GM20431 (cell line): ENCODE data around the gene CCNY.
"Not testable (repeated sequence)": the region's sequence is repeated elsewhere in the genome, so short reads cannot be mapped to it uniquely, and the experiment has no call there.

Experiments
- in situ Hi-C: fragments of 300-500 bp; cut with MseI, MboI; formaldehyde crosslinking; loops from one replicate; pipeline ENCODE4 v1.15.0; 2020; ENCODE audit warnings: low sequenced_read_pairs; ENCODE audit not compliant: unreplicated experiment

The CCNY gene

DNA sequence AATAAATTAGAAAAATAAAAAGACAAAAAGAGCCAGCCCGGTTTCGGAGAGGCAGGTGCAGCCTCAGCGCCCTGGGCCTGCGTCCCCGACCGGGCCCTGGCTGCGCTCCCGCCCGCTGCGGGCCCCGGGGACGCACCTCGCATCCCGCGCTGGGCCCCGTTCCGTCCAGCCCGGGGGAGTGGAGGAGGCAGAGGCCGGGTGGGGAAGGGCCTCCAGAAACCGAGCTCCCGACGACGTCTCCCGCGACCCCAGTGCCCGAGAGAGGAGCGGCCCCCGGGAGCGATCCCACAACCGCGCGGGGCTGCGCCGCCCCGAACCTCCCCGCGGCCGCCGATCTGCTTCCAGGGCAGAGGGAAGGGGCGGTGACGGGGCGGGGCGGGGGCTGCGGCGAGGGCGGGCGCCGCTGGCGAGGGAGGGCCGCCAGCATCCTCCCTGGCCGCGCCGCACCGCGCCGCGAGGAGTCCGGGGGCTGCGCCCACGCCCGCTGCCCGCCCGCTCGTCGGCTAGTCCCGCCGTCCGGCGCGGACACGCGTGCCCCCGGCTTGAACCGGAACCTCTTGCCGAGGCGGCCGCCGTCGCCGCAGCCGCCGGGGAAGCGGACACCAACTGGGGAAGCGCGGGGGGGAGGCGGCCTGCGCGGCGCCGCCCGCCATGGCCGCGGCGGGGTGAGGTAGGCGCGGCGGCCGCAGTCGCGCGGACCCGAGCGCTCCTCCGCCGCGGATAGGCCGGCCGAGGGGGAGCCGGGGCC is at the start of gene CCNY:
Gene CCNY, plus strand, starts transcription at position 426 of the 748 bp plus-strand sequence. CDS start 545 bp downstream, outside the sequence.
- in situ Hi-C loops: no loop called here

DNA sequence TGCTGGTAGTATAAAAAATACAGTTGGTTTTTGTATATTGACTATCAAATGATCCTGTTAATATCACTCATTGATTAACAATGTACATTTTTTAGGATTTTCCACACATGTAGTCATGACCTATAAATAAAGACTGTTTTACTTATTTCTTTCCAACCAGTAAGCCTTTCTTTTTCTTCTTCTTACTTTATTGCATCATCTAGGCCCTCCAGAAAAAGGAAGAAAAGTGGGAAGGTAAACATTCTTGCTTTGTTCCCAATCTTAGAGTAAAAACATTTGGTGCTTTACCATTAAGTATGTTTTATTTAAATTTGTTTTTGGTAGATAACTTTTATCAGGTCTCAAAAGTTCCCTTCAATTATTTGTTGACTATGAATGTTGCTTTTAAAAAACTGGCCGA is 47.1 kb upstream of the CCNY start:
- in situ Hi-C loops: no loop called here

DNA sequence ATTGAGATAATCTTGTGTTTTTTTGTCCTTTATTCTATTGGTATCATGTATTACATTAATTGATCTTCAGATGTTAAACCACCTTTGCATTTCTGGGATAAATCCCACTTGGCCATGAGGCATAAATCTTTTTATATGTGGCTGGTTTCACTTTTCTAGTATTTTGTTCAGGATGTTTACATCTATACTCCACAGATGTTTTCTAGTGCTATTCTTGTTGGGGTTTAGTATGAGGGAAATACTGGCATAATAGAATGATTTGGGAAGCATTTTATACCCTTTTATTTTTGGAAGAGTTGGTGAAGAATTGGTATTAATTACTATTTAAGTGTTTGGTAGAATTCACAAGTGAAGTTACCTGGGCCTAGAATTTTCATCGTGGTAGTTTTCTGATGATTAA is 41.8 kb upstream of the CCNY start:
- in situ Hi-C loops: no loop called here

DNA sequence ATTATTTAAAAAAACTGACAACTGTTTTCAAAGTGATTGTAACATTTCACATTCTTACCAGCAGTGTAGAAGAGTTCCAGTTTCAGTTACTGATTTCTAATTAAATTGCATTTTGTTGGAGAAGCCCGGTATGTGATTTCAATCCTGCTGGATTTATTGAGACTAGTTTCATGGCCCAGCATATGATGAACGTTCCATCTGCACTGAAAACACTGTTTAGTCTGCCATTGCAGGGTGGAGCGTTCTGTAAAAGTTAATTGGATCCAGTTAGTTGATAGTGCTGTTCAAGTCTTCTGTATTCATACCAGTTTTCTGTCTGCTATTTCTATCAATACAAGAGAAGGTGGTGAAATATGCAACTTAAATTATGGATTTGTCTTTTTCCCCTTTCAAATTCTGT is 37.3 kb upstream of the CCNY start:
- in situ Hi-C loops: no loop called here

GRCh38 chr10:35300063-35300699 is 36.1 kb upstream of the CCNY start:
- in situ Hi-C loops: no loop called here

GRCh38 chr10:35304649-35305048 is 31.7 kb upstream of the CCNY start:
- in situ Hi-C loops: no loop called here

- in situ Hi-C loops: no loop called here
These were observed 29.5 kb upstream of the CCNY start for GRCh38 chr10:35306852-35307251.

- in situ Hi-C loops: no loop called here
These were observed 29.0 kb upstream of the CCNY start for GRCh38 chr10:35307297-35307696.

DNA sequence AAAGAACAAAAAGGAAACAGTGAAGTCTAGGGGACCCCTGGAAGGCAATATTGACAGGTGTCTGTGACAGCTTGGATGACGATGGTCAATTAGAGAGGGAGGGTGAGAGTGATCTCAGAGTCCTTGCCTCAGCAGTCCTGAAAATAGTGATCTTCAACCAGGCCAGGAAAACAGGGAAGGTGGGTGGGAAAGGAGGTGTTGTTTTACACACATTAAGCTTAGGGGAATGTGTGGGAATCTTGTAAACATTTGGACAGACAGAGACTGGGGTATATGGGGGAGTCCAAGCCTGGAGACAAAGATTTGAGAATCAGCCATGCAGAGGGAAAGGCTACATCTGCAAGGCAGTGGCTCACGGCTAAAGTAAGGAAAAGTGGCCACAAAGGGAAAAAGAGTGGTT is 27.5 kb upstream of the CCNY start:
- in situ Hi-C loops: no loop called here

DNA sequence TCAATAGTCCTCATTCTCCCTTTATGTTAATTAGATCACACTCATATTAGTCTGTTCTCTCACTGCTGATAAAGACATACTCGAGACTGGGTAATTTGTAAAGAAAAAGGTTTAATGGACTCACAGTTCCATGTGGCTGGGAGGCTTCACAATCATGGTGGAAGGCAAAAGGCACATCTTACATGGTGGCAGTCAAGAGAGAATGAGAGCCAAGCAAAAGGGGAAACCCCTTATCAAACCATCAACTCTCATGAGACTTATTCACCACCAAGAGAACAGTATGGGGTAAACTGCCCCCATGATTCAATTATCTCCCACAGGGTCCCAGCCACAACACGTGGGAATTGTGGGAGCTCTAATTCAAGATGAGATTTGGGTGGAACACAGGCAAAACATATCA is 22.2 kb upstream of the CCNY start:
- in situ Hi-C loops: not testable (repeated sequence)

- in situ Hi-C loops: not testable (repeated sequence)
These were observed 21.1 kb upstream of the CCNY start for GRCh38 chr10:35315235-35315634.

- in situ Hi-C loops: no loop called here
These were observed 19.9 kb upstream of the CCNY start for GRCh38 chr10:35316218-35316967.

GRCh38 chr10:35318551-35318950 is 17.8 kb upstream of the CCNY start:
- in situ Hi-C loops: no loop called here

DNA sequence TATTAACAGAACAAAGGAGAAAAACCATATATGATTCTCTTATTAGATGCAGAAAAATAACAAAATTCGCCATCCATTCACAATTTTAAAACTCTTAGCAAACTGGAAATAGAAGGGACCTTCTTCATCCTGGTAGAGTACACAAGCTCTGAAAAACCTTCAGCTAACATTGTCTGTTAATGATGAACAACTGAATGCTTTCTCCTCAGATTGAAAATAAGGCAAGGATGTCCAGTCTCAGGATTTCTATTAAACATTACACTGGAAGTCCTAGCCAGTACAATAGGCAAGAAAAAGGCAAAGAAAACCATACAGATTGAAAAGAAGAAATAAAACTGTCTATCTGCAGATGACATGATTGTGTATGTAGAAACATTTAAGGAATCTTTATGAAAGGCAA is 16.0 kb upstream of the CCNY start:
- in situ Hi-C loops: no loop called here

GRCh38 chr10:35322636-35323035 is 13.7 kb upstream of the CCNY start:
- in situ Hi-C loops: no loop called here

GRCh38 chr10:35324196-35324595 is 12.1 kb upstream of the CCNY start:
- in situ Hi-C loops: no loop called here

DNA sequence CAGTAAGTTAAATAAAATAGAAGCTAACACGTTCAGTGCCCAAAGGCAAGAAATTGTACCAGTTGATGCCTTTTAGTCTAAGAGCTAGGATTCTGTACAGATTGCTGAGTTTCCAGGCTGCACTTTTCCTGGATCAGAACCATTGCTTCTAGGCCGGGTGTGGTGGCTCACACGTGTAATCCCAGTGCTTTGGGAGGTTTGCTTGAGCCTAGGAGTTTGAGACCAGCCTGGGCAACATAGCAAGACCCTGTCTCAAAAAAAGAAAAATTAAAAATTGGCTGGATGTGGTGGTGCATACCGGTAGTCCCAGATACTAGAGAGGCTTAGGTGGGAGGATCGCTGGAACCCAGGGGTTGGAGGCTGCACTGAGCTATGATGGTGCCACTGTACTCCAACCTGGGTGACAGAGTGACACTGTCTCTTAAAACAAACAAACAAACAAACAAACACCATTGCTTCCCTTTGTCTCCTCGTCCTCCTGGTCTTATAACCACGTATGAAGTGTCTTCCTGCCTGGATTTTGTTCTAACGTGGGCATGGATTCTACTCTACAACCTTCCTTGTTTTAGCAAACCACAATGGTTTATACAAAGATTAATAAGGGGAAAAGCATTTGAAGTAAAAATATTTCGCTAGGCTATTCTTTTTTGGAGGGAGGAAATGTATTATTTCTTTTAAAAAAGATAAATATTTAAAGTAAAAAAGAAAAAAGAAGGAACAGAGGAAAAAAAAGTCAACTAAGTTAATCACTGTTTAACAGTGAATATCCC is 9.7 kb upstream of the CCNY start:
- in situ Hi-C loops: no loop called here

GRCh38 chr10:35327790-35328403 is 8.4 kb upstream of the CCNY start:
- in situ Hi-C loops: no loop called here

DNA sequence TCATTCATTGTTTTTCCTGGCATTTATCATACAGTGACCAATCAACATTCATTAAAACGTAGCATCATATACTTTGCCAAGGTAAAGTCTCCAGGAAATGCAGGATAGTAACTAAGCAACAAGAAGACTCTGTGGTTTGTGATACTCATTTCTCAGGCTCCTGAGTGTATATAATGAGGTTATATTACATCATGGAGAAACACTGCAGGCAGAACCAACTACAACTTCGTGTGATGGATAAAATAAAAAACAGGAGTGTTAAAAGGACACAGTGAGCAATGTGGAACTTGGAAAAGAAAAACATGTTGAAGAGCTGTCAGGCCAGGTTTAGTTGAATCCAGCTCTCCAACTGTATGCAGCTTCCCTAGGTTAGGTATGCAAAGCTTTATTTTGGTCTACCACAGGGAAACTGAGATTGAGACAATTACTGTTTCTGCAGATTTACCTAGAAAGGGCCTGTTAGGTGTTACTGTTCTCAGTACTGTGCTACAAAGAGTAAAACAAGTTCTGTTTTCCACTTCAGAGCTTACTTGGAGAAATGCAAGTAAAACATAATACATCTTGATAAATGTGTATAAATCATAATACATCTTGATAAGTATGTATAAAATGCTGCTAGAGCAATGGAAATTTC is 7.8 kb upstream of the CCNY start:
- in situ Hi-C loops: no loop called here

DNA sequence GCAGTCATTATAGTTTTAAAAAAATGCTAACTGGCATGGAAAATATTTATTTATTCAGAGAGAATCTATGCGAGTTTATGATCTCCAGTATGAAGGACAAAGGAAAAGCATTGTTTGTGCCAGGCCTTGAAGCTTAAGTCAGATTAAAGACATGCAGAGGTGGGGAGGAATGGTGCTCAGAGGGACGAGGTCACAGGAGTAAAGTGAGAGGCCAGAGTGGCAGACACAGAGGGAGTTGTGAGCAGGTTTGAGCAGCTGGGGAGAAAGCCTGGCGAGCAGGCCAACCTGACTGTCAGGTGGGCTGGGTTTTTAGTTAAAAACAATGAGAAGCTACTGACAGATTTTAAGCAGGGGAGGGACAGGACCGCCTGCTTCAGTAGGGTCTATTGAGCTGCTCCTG is 6.8 kb upstream of the CCNY start:
- in situ Hi-C loops: no loop called here
